Nephron (organoid): ENCODE results near the gene SLC24A4.
A peak's percentile ranks its signal among the peaks of the same experiment; 100 is the strongest.

Source experiments
- H3K27ac Mint-ChIP-seq, 3 experiments: 2 replicates each; pipeline ENCODE4 v1.8.0; 2020; ENCODE audit warnings: mixed read lengths in 3 of 3, mild to moderate bottlenecking in 2 of 3, moderate library complexity in 1 of 3
- H3K27me3 Mint-ChIP-seq: 2 replicates; pipeline ENCODE4 v1.8.0; 2021; ENCODE audit warnings: low read depth, mild to moderate bottlenecking, moderate library complexity, mixed read lengths
- H3K36me3 Mint-ChIP-seq: 2 replicates; pipeline ENCODE4 v1.8.0; 2020; ENCODE audit warnings: low read depth, mixed read lengths
- H3K4me1 Mint-ChIP-seq: 2 replicates; pipeline ENCODE4 v1.8.0; 2020; ENCODE audit warnings: mixed read lengths
- H3K4me3 Mint-ChIP-seq, 3 experiments: 2 replicates each; pipeline ENCODE4 v1.8.0; 2020; ENCODE audit warnings: mild to moderate bottlenecking in 3 of 3, mixed read lengths in 3 of 3, moderate library complexity in 2 of 3
- H3K9me3 Mint-ChIP-seq: 2 replicates; pipeline ENCODE4 v1.8.0; 2020; ENCODE audit warnings: mixed read lengths
- TF ChIP-seq, protein P1 (sequence below), 3 experiments: fragments of 200-600 bp; sonication (generic); IDR thresholded peaks; one replicate each; pipeline ENCODE4 v1.5.0; 2021; ENCODE audit warnings: antibody characterized with exemption in 3 of 3; ENCODE audit not compliant: unreplicated experiment in 3 of 3

SLC24A4 gene

DNA sequence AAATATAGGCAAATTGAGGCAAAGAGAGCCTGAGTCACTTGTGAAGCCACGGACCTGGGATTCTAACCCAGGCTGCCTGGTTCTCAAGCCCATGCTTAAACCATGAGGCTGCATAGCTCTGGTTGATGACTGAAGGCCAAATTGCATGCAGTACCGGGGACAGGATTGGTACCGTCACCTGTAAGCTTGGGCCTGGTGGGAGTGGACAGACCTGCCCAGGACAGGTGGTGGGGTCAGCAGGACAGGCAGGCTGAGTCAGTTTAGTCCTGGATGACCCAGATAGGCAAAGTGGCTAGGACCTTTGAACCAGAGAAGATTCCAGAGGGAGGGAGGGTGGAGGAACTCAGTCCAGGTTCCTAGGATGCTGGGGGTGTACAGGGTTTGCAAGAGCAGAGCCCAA is 216.5 kb downstream of the SLC24A4 start:
- TF ChIP-seq, protein P1, sequence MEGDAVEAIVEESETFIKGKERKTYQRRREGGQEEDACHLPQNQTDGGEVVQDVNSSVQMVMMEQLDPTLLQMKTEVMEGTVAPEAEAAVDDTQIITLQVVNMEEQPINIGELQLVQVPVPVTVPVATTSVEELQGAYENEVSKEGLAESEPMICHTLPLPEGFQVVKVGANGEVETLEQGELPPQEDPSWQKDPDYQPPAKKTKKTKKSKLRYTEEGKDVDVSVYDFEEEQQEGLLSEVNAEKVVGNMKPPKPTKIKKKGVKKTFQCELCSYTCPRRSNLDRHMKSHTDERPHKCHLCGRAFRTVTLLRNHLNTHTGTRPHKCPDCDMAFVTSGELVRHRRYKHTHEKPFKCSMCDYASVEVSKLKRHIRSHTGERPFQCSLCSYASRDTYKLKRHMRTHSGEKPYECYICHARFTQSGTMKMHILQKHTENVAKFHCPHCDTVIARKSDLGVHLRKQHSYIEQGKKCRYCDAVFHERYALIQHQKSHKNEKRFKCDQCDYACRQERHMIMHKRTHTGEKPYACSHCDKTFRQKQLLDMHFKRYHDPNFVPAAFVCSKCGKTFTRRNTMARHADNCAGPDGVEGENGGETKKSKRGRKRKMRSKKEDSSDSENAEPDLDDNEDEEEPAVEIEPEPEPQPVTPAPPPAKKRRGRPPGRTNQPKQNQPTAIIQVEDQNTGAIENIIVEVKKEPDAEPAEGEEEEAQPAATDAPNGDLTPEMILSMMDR (IDR thresholded peaks at IDR 0.05; ENCODE audit: unreplicated experiment in 3 of 3), result no peak

GRCh38 chr14:92539875-92540274 is 216.9 kb downstream of the SLC24A4 start:
- Mint-ChIP-seq H3K27ac (peak overlapping the region in 2 of 3 experiments; percentile 93 to 95), H3K4me1 (peaks cover 32% of the 10 kb centered on the region), H3K4me3 (no peak overlapping the region), H3K9me3 (peaks cover 3% of the 10 kb centered on the region), H3K36me3 (no peaks in the 10 kb centered on the region), H3K27me3 (peaks cover 8% of the 10 kb centered on the region)
- TF ChIP-seq, protein P1 (IDR thresholded peaks at IDR 0.05; ENCODE audit: unreplicated experiment in 3 of 3), result no peak

More for the DNA sequence above, 216.5 kb downstream of the SLC24A4 start:
- Mint-ChIP-seq H3K27ac (peak overlapping the region in 1 of 3 experiments; percentile 93), H3K36me3 (no peaks in the 10 kb centered on the region), H3K4me1 (peaks cover 30% of the 10 kb centered on the region), H3K4me3 (no peak overlapping the region), H3K9me3 (peaks cover 3% of the 10 kb centered on the region), H3K27me3 (peaks cover 8% of the 10 kb centered on the region)

- H3K4me3 Mint-ChIP-seq, result no peak overlapping the region
- peak overlapping the region; percentile 45 to 95 (median 93) for H3K27ac Mint-ChIP-seq
- H3K4me1 Mint-ChIP-seq, result peaks cover 27% of the 10 kb centered on the region
- peaks cover 8% of the 10 kb centered on the region for H3K27me3 Mint-ChIP-seq
- TF ChIP-seq, protein P1 (IDR thresholded peaks at IDR 0.05; ENCODE audit: unreplicated experiment in 3 of 3), result no peak
- no peaks in the 10 kb centered on the region for H3K36me3 Mint-ChIP-seq
- H3K9me3 Mint-ChIP-seq, result peaks cover 3% of the 10 kb centered on the region
Measured at GRCh38 chr14:92540472-92541048, 217.6 kb downstream of the SLC24A4 start.

- H3K27ac Mint-ChIP-seq, result no peak overlapping the region
- H3K27me3 Mint-ChIP-seq, result peaks cover 8% of the 10 kb centered on the region
- TF ChIP-seq, protein P1 (IDR thresholded peaks at IDR 0.05; ENCODE audit: unreplicated experiment in 3 of 3), result no peak
- no peak overlapping the region for H3K4me3 Mint-ChIP-seq
- no peaks in the 10 kb centered on the region for H3K36me3 Mint-ChIP-seq
- H3K9me3 Mint-ChIP-seq, result peaks cover 3% of the 10 kb centered on the region
- peaks cover 27% of the 10 kb centered on the region for H3K4me1 Mint-ChIP-seq
Measured at GRCh38 chr14:92542766-92543554, 220.0 kb downstream of the SLC24A4 start.

DNA sequence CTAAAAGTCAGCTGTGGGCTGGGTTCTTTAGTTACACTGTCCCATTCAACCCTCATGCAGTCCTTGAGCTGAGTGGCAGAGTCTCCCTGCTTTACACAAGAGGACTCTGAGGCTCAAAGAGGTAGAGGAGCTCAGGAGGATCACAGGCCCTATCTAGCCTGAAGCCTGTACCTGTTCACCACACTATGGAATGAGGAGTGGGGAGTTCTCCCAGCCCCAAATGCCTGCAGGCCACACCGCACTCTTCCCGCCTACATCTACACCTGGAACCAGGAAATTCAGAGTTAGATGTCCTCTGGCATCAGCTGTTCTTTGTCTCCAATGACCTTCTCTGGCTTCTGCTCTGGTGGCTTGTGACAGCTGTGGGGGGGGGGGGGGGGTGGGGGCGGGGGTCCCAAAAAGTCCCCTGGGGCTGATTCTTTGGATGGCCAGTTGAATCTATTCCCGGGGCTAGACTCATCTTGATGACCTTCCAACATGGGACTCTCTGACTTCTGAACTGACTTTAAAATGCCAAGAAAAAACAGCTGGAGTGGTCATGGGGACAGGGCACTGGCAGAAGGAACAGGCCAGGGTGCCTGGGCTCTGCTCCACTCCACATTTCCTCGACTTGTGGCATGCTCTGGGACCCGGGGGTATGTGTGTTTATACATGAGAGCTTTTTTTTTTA is 221.2 kb downstream of the SLC24A4 start:
- Mint-ChIP-seq H3K4me3 (no peak overlapping the region), H3K4me1 (peaks cover 24% of the 10 kb centered on the region), H3K36me3 (no peaks in the 10 kb centered on the region), H3K27ac (no peak overlapping the region), H3K27me3 (peaks cover 8% of the 10 kb centered on the region), H3K9me3 (peaks cover 3% of the 10 kb centered on the region)
- TF ChIP-seq, protein P1 (IDR thresholded peaks at IDR 0.05; ENCODE audit: unreplicated experiment in 3 of 3), result no peak
